Astrocyte (in vitro differentiated cells and primary cell): ENCODE results near the gene UBL4A. TPM values are rescaled to one million over a fixed set of nuclear protein-coding genes. Genes with fewer than 3 reads are reported as not detected.
A peak's percentile ranks its signal among the peaks of the same experiment; 100 is the strongest.

Experiments used
- DNase-seq: peaks from one replicate; pipeline ENCODE4 v3.0.0-alpha.2; 2010; ENCODE audit warnings: low read depth
- FAIRE-seq: peaks from 2 replicates; lab custom pipeline; 2011; peaks lifted over from hg19 to GRCh38; lab: Jason Lieb, UNC
- H2AFZ ChIP-seq: 2 replicates; pipeline ENCODE4 v1.6.0; 2012; ENCODE audit warnings: low read depth, low read length, inconsistent platforms
- H3K27ac ChIP-seq: 2 replicates; pipeline ENCODE4 v1.5.1; 2011; ENCODE audit warnings: low read depth, low read length, inconsistent platforms
- H3K27me3 ChIP-seq: 2 replicates; pipeline ENCODE4 v1.6.0; 2011; ENCODE audit warnings: low read length, inconsistent platforms; ENCODE audit not compliant: insufficient read depth
- H3K36me3 ChIP-seq: 2 replicates; pipeline ENCODE4 v1.5.1; 2011; ENCODE audit warnings: low read length, inconsistent platforms; ENCODE audit not compliant: insufficient read depth
- H3K4me1 ChIP-seq: 2 replicates; pipeline ENCODE4 v1.5.1; 2011; ENCODE audit warnings: low read length, inconsistent platforms; ENCODE audit not compliant: insufficient read depth
- H3K4me2 ChIP-seq: 2 replicates; pipeline ENCODE4 v1.6.0; 2012; ENCODE audit warnings: low read length, inconsistent platforms
- H3K4me3 ChIP-seq: 2 replicates; pipeline ENCODE4 v1.5.1; 2011; ENCODE audit warnings: low read depth, mild to moderate bottlenecking, low read length, inconsistent platforms; ENCODE audit not compliant: insufficient read depth
- H3K79me2 ChIP-seq: 2 replicates; pipeline ENCODE4 v1.6.0; 2012; ENCODE audit warnings: mild to moderate bottlenecking, low read length, inconsistent platforms; ENCODE audit not compliant: insufficient read depth
- H3K9ac ChIP-seq: 2 replicates; pipeline ENCODE4 v1.6.0; 2012; ENCODE audit warnings: mild to moderate bottlenecking, low read length, inconsistent platforms
- H3K9me3 ChIP-seq: 2 replicates; pipeline ENCODE4 v1.5.1; 2012; ENCODE audit warnings: low read depth, mild to moderate bottlenecking, low read length, inconsistent platforms; ENCODE audit not compliant: insufficient read depth
- H4K20me1 ChIP-seq: 2 replicates; pipeline ENCODE4 v1.6.0; 2012; ENCODE audit warnings: low read length, inconsistent platforms; ENCODE audit not compliant: insufficient read depth
- H3K27ac Mint-ChIP-seq: one replicate; pipeline ENCODE4 v1.8.0; 2021; ENCODE audit warnings: mild to moderate bottlenecking, mixed read lengths; ENCODE audit not compliant: unreplicated experiment
- H3K27me3 Mint-ChIP-seq: one replicate; pipeline ENCODE4 v1.8.0; 2021; ENCODE audit warnings: low read depth, mixed read lengths; ENCODE audit not compliant: unreplicated experiment
- H3K36me3 Mint-ChIP-seq: one replicate; pipeline ENCODE4 v1.8.0; 2021; ENCODE audit warnings: low read depth, mixed read lengths; ENCODE audit not compliant: unreplicated experiment
- H3K4me1 Mint-ChIP-seq: one replicate; pipeline ENCODE4 v1.8.0; 2021; ENCODE audit warnings: low read depth, mixed read lengths; ENCODE audit not compliant: unreplicated experiment
- H3K4me3 Mint-ChIP-seq: one replicate; pipeline ENCODE4 v1.8.0; 2021; ENCODE audit warnings: mild to moderate bottlenecking, moderate library complexity, mixed read lengths; ENCODE audit not compliant: unreplicated experiment
- H3K9me3 Mint-ChIP-seq: one replicate; pipeline ENCODE4 v1.8.0; 2021; ENCODE audit warnings: mild to moderate bottlenecking, mixed read lengths; ENCODE audit not compliant: unreplicated experiment
- CTCF ChIP-seq: IDR thresholded peaks from 2 replicates; pipeline ENCODE4 v1.5.1; 2011; ENCODE audit warnings: low read depth, mild to moderate bottlenecking, inconsistent platforms, low read length, moderate library complexity; ENCODE audit not compliant: insufficient read depth
- EZH2 ChIP-seq: IDR thresholded peaks from 2 replicates; pipeline ENCODE4 v1.6.1; 2012; ENCODE audit warnings: mild to moderate bottlenecking, low read length, inconsistent platforms; ENCODE audit not compliant: insufficient read depth
- total RNA-seq: library from RNA; stranded (reverse); gene quantifications from 2 replicates; pipeline ENCODE4 v1.2.1, GENCODE V29; 2021

UBL4A gene
- total RNA-seq, 1 donor from 2014 or later = 25.8 TPM

GRCh38 chrX:154513716-154514115, 27.3 kb upstream of the UBL4A start:
- H3K9me3 ChIP-seq = no peaks in the 10 kb centered on the region
- H4K20me1 ChIP-seq = no peaks in the 10 kb centered on the region
- Mint-ChIP-seq H3K27ac (no peak overlapping the region), H3K36me3 (peaks cover 6% of the 10 kb centered on the region), H3K4me3 (peak overlapping the region; percentile 71), H3K9me3 (no peaks in the 10 kb centered on the region), H3K4me1 (peaks cover 5% of the 10 kb centered on the region), H3K27me3 (no peaks in the 10 kb centered on the region)
- peaks cover 7% of the 10 kb centered on the region for H3K79me2 ChIP-seq
- no peak overlapping the region for H3K27ac ChIP-seq
- no peaks in the 10 kb centered on the region for H3K36me3 ChIP-seq
- peaks cover 10% of the 10 kb centered on the region for H3K4me1 ChIP-seq
- no peak for TF ChIP-seq CTCF
- TF ChIP-seq EZH2 = no peak
- no peak for FAIRE-seq
- no peaks in the 10 kb centered on the region for H3K27me3 ChIP-seq
- no peak overlapping the region for H2AFZ ChIP-seq
- no peak overlapping the region for H3K4me2 ChIP-seq
- no peak overlapping the region for H3K9ac ChIP-seq
- no peak for DNase-seq
- H3K4me3 ChIP-seq = no peak overlapping the region

- H3K27me3 Mint-ChIP-seq = no peaks in the 10 kb centered on the region
- no peaks in the 10 kb centered on the region for H3K9me3 ChIP-seq
- FAIRE-seq (peak; percentile 49), DNase-seq (no peak)
- no peaks in the 10 kb centered on the region for H4K20me1 ChIP-seq
- peaks cover 5% of the 10 kb centered on the region for H3K4me1 Mint-ChIP-seq
- no peak overlapping the region for H3K27ac ChIP-seq
- H2AFZ ChIP-seq = no peak overlapping the region
- TF ChIP-seq EZH2 (no peak), CTCF (no peak)
- peaks cover 10% of the 10 kb centered on the region for H3K4me1 ChIP-seq
- no peak overlapping the region for H3K27ac Mint-ChIP-seq
- H3K4me3 ChIP-seq = no peak overlapping the region
- no peak overlapping the region for H3K4me2 ChIP-seq
- H3K27me3 ChIP-seq = no peaks in the 10 kb centered on the region
- no peak overlapping the region for H3K4me3 Mint-ChIP-seq
- H3K36me3 Mint-ChIP-seq = peaks cover 6% of the 10 kb centered on the region
- no peaks in the 10 kb centered on the region for H3K36me3 ChIP-seq
- H3K79me2 ChIP-seq = peaks cover 7% of the 10 kb centered on the region
- no peak overlapping the region for H3K9ac ChIP-seq
- H3K9me3 Mint-ChIP-seq = no peaks in the 10 kb centered on the region
Observed at GRCh38 chrX:154512879-154513553, 26.6 kb upstream of the UBL4A start.

GRCh38 chrX:154511761-154512160, 25.3 kb upstream of the UBL4A start:
- H3K4me2 ChIP-seq = no peak overlapping the region
- H3K36me3 Mint-ChIP-seq = peaks cover 6% of the 10 kb centered on the region
- H3K9ac ChIP-seq = no peak overlapping the region
- no peak overlapping the region for H3K4me3 ChIP-seq
- FAIRE-seq (no peak), DNase-seq (no peak)
- peaks cover 7% of the 10 kb centered on the region for H3K79me2 ChIP-seq
- H4K20me1 ChIP-seq = no peaks in the 10 kb centered on the region
- peaks cover 3% of the 10 kb centered on the region for H3K4me1 Mint-ChIP-seq
- H3K36me3 ChIP-seq = no peaks in the 10 kb centered on the region
- H3K27ac Mint-ChIP-seq = no peak overlapping the region
- no peak overlapping the region for H3K27ac ChIP-seq
- no peaks in the 10 kb centered on the region for H3K9me3 Mint-ChIP-seq
- no peak for TF ChIP-seq CTCF
- TF ChIP-seq EZH2 = no peak
- H3K27me3 ChIP-seq = no peaks in the 10 kb centered on the region
- no peak overlapping the region for H3K4me3 Mint-ChIP-seq
- H3K27me3 Mint-ChIP-seq = no peaks in the 10 kb centered on the region
- H2AFZ ChIP-seq = no peak overlapping the region
- H3K9me3 ChIP-seq = no peaks in the 10 kb centered on the region
- H3K4me1 ChIP-seq = peaks cover 6% of the 10 kb centered on the region
